ENCODE measurements around the gene IFT122.
"Not testable (repeated sequence)": the region's sequence is repeated elsewhere in the genome, so short reads cannot be mapped to it uniquely, and the experiment has no call there.

The IFT122 gene

GRCh38 chr3:129524081-129524480 is 84.1 kb downstream of the IFT122 start:
- no peak for DNase-seq

GRCh38 chr3:129525341-129525968 is 85.4 kb downstream of the IFT122 start:
- DNase-seq: no peak

- DNase-seq: no peak
Observed at GRCh38 chr3:129526121-129526900, 86.3 kb downstream of the IFT122 start.

DNA sequence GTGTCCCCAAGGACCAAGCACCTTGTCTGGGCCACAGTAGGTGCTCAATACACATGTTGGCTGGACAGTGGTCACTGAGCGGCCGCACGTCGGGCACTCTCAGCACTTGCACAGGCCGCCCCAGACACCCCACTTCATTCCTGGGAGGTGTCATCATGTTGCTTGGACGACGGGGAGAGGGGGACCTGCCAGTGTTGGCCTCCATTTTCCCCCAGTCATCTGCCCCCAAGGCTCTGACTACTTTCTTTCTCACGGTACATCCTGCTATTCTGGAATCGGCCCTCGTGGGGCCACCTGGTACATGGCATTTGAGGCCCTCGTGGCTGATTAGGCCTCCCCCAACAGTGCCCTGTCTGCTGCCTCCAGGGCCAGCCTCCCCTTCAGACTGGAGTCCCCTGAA is 87.2 kb downstream of the IFT122 start:
- DNase-seq: no peak

GRCh38 chr3:129528589-129529100 is 88.6 kb downstream of the IFT122 start, which contains the start of gene RHO:
TSS of gene RHO (plus strand) at chr3:129528639. CDS start at chr3:129528734, 95 bp downstream.
- no peak for DNase-seq

- no peak for DNase-seq
Observed at GRCh38 chr3:129529436-129530210, 89.6 kb downstream of the IFT122 start.

GRCh38 chr3:129530251-129530791 is 90.3 kb downstream of the IFT122 start:
- DNase-seq: no peak

- DNase-seq: no peak
Observed at GRCh38 chr3:129530821-129531220, 90.8 kb downstream of the IFT122 start.

- no peak for DNase-seq
Observed at GRCh38 chr3:129531699-129532098, 91.7 kb downstream of the IFT122 start.

GRCh38 chr3:129532261-129532660 is 92.2 kb downstream of the IFT122 start:
- no peak for DNase-seq

GRCh38 chr3:129533406-129533805 is 93.4 kb downstream of the IFT122 start:
- no peak for DNase-seq

DNA sequence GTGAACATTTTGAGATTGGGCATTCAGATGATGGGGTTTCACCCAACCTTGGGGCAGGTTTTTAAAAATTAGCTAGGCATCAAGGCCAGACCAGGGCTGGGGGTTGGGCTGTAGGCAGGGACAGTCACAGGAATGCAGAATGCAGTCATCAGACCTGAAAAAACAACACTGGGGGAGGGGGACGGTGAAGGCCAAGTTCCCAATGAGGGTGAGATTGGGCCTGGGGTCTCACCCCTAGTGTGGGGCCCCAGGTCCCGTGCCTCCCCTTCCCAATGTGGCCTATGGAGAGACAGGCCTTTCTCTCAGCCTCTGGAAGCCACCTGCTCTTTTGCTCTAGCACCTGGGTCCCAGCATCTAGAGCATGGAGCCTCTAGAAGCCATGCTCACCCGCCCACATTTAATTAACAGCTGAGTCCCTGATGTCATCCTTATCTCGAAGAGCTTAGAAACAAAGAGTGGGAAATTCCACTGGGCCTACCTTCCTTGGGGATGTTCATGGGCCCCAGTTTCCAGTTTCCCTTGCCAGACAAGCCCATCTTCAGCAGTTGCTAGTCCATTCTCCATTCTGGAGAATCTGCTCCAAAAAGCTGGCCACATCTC is 94.5 kb downstream of the IFT122 start:
- no peak for DNase-seq

- DNase-seq: no peak
Observed at GRCh38 chr3:129535075-129535474, 95.1 kb downstream of the IFT122 start.

DNA sequence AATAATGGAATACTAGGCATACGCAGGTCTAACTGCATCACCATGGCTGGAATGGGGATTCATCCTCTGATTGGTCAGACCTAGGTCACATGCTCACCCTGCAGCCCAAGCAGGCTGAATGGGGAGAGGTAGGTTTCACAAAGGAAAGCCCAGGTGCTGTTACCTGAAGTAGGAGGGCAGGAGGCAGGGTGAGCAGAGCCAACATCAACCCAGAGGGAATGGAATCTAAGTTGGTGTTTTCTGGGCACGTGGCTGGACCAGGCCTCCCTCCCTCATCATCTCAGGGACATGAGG is 96.3 kb downstream of the IFT122 start:
- DNase-seq: no peak

DNA sequence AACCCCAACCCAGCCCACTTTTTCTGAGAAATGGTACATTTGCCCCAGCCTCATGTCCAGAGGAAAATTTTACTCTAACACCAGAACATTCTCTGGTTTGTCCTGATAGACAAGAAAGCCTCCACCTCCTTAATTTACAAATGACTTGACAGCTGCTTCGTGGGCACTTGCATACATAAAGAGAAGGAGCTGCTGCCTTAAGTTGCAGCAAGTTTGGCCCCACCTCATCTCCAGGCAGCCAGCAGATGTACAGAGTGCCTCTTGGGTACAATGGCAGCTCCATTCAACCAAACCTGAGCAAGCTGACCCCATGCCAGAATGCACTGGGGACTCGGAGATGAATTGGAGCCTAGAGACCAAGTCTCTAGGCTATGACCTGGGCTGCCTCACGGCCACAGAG is 96.8 kb downstream of the IFT122 start:
- DNase-seq: no peak

DNA sequence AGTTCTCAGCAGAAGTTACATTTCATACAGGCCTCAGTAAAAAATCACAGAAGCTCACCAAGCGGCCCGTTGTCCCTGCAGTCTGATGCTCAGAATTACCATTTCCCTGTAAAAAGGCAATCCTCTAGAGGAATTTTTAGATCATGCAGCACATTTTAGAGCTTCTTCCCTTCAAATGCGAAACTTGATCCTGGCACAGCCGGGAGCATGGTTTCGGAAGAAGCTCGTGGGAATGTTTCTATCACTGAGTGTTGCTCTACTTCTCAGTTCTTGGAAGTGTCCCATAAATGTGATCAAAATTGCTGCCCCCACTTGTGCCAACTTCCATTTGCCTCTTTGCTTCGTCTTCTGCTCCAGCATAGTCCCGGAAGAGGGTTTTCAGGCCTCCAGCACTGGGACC is 99.2 kb downstream of the IFT122 start:
- no peak for DNase-seq

DNA sequence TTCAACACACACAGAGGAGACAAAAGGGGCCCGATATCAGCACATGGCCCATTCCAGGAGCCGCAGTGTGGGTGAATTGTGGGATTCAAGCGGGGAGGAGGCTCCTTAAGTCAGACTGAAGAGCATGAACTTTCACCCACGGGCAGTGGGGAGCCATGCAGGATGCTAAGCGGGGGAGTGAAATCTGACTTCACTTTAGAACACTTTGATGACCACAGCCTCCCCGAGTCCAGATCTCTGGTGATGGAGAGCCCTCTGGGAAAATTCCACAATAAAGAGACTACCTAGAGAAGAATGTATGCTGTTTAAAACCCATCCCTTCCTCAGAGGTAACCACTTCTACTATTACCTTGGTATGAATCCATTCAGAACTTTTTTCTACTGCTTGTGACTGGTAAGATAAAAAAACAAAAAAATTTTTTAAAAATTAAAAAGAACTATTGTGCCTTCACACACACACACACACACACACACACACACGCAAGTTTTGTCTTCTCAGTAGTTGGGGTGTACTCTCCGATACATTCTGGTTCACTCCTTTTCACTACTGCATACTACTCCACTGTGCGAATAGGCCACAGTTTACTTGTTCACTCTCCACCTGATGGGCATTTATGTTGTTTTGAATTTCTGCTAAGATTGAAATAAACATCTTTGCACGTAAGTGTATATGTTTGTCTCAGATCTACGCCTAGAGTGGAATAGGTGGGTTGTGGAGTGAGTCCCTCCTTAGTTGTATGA is 100.9 kb downstream of the IFT122 start:
- DNase-seq: no peak

- no peak for DNase-seq
Observed at GRCh38 chr3:129542747-129543146, 102.7 kb downstream of the IFT122 start.

DNA sequence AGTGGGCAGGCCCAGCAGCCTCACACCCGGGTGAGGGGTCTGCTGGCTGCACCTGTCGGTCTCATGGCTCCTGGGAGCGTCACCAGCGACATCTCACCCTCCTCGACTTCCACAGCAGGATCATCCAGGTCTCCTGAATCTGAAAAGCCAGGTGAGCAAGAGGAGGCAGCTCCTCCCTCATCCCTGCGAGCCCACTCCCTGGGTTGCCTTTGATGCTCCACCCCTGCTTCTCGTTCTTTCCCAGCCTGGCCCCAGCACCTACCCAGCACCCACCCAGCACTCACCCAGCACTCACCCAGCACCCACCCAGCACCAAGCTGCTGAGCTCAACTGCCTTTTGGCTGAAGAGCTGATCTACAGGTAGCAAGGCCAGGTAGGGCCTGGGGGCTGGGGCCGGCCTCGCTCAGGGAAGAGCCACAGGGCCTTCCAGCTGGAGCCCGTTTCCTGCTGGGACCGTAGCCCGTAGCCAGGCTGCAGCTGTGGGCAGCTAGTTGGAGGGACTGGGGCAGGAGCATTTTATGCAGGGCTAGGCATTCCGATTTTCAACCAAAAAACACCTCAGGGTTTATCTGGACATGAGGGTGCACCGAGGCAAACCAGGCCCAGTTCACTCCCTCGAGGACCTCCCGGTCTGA is 103.2 kb downstream of the IFT122 start, which contains the start of gene H1-8:
Gene H1-8, plus strand, starts transcription at position 20 of the 635 bp plus-strand sequence. Its CDS starts 44 bp downstream, at position 64.
- no peak for DNase-seq

- no peak for DNase-seq
Observed at GRCh38 chr3:129543999-129544398, 104.0 kb downstream of the IFT122 start.

- not testable (repeated sequence) for DNase-seq
Observed at GRCh38 chr3:129545951-129546350, 105.9 kb downstream of the IFT122 start.

GRCh38 chr3:129547241-129547640 is 107.2 kb downstream of the IFT122 start:
- no peak for DNase-seq
